Endothelial cell of umbilical vein (primary cell): Measurements from ENCODE around the gene CAMKMT. TPM values are rescaled to one million over a fixed set of nuclear protein-coding genes. Genes with fewer than 3 reads are reported as not detected.

ENCODE experiments used
- BruUV-seq: library from RNA; stranded (reverse); fragments of 400-500 nt; replicated peaks from 2 replicates; lab custom pipeline; 2021; lab: Mats Ljungman, UMichigan
- CTCF ChIA-PET: fragments of 300-600, 350-600 bp; sonication (Branson Sonifier 250); formaldehyde crosslinking; loops from one replicate; lab custom pipeline; 2021; ENCODE audit warnings: antibody characterized with exemption, inconsistent platforms; lab: Charles Lee
- POLR2A ChIA-PET: fragments of 300-600, 350-600 bp; sonication (Branson Sonifier 250); formaldehyde crosslinking; loops from one replicate; lab custom pipeline; 2021; ENCODE audit warnings: antibody characterized with exemption, inconsistent platforms; lab: Charles Lee
- DNase-seq: peaks from one replicate; pipeline ENCODE4 v3.0.0-alpha.2; 2011; ENCODE audit warnings: low read depth, low spot score
- FAIRE-seq: peaks from 2 replicates; lab custom pipeline; 2011; peaks lifted over from hg19 to GRCh38; lab: Jason Lieb, UNC
- H2AFZ ChIP-seq: 2 replicates; pipeline ENCODE4 v1.6.0; 2012; ENCODE audit warnings: low read depth, low read length, control low read depth, inconsistent platforms
- H3K27ac ChIP-seq: 2 replicates; pipeline ENCODE4 v1.5.1; 2011; ENCODE audit warnings: low read depth, mild to moderate bottlenecking, control low read depth, low read length, moderate library complexity; ENCODE audit not compliant: insufficient read depth
- H3K27me3 ChIP-seq, 2 experiments: 2 replicates each; pipeline versions ENCODE4 v1.6.0 to v1.6.1; 2011; ENCODE audit warnings: low read length in 2 of 2, mixed read lengths in 1 of 2; ENCODE audit not compliant: control insufficient read depth in 2 of 2, insufficient read depth in 2 of 2
- H3K36me3 ChIP-seq, 2 experiments: 2 replicates in 1 of 2; 3 replicates in 1 of 2; pipeline ENCODE4 v1.5.1; 2011; ENCODE audit warnings: low read length in 2 of 2, mild to moderate bottlenecking in 1 of 2, moderate library complexity in 1 of 2; ENCODE audit not compliant: control insufficient read depth in 2 of 2, insufficient read depth in 2 of 2; ENCODE audit errors: extremely low read depth in 1 of 2
- H3K4me1 ChIP-seq: 3 replicates; pipeline ENCODE4 v1.5.1; 2011; ENCODE audit warnings: mild to moderate bottlenecking, low read length; ENCODE audit not compliant: control insufficient read depth, insufficient read depth; ENCODE audit errors: extremely low read depth
- H3K4me2 ChIP-seq: 2 replicates; pipeline ENCODE4 v1.6.1; 2011; ENCODE audit warnings: low read length, control low read depth, mixed read lengths; ENCODE audit not compliant: insufficient read depth
- H3K4me3 ChIP-seq, 3 experiments: fragments of 200-600 bp in 1 of 3; sonication (generic), shearing (Covaris generic) in 1 of 3; replicated peaks in 1 of 3; 2 replicates each; pipeline ENCODE4 v1.5.1; 2011 to 2016; ENCODE audit warnings: control low read depth in 3 of 3, low read length in 3 of 3, mild to moderate bottlenecking in 2 of 3, inconsistent platforms in 1 of 3, low read depth in 1 of 3, moderate library complexity in 1 of 3; ENCODE audit not compliant: insufficient read depth in 1 of 3
- H3K79me2 ChIP-seq: 2 replicates; pipeline ENCODE4 v1.6.0; 2012; ENCODE audit warnings: low read length, inconsistent platforms; ENCODE audit not compliant: control insufficient read depth, insufficient read depth
- H3K9ac ChIP-seq: replicated peaks from 2 replicates; pipeline ENCODE3; 2011; ENCODE audit warnings: low read length, control low read depth; ENCODE audit not compliant: insufficient read depth; ENCODE audit errors: extremely low read depth
- H3K9me1 ChIP-seq: replicated peaks from 3 replicates; pipeline ENCODE4 v1.6.0; 2011; ENCODE audit warnings: mild to moderate bottlenecking, low read length; ENCODE audit not compliant: control insufficient read depth, insufficient read depth; ENCODE audit errors: extremely low read depth
- H3K9me3 ChIP-seq: replicated peaks from 2 replicates; pipeline ENCODE4 v1.5.1; 2012; ENCODE audit warnings: low read length, inconsistent platforms; ENCODE audit not compliant: control insufficient read depth, insufficient read depth
- H4K20me1 ChIP-seq: replicated peaks from 2 replicates; pipeline ENCODE3; 2011; ENCODE audit warnings: mild to moderate bottlenecking, low read length; ENCODE audit not compliant: control insufficient read depth, insufficient read depth; ENCODE audit errors: extremely low read depth
- CTCF ChIP-seq, 2 donors: IDR thresholded peaks; 1 replicate in 1 of 2; 2 replicates in 1 of 2; pipeline ENCODE4 v1.5.1; 2011; ENCODE audit warnings: low read length in 2 of 2, mild to moderate bottlenecking in 2 of 2, moderate library complexity in 2 of 2, control low read depth in 1 of 2, inconsistent platforms in 1 of 2, low read depth in 1 of 2; ENCODE audit not compliant: insufficient read depth in 1 of 2; ENCODE audit errors: extremely low read depth in 1 of 2
- EZH2 ChIP-seq: IDR thresholded peaks from 2 replicates; pipeline ENCODE4 v1.6.1; 2012; ENCODE audit warnings: borderline replicate concordance, low read depth, mild to moderate bottlenecking, moderate library complexity, low read length, inconsistent platforms; ENCODE audit not compliant: severe bottlenecking
- FOS ChIP-seq: IDR thresholded peaks from 2 replicates; pipeline ENCODE4 v1.6.1; 2011; ENCODE audit warnings: mild to moderate bottlenecking, low read length, moderate library complexity, borderline replicate concordance; ENCODE audit not compliant: insufficient read depth
- GATA2 ChIP-seq: IDR thresholded peaks from 2 replicates; pipeline ENCODE4 v1.7.0; 2011; ENCODE audit warnings: low read depth, mild to moderate bottlenecking, moderate library complexity, mixed read lengths, low read length; ENCODE audit not compliant: insufficient read length, insufficient read depth
- JUN ChIP-seq: IDR thresholded peaks from 2 replicates; pipeline ENCODE4 v1.6.1; 2011; ENCODE audit warnings: borderline replicate concordance, low read depth; ENCODE audit not compliant: insufficient read length, insufficient read depth
- MYC ChIP-seq: IDR thresholded peaks from one replicate; pipeline ENCODE4 v1.6.1; 2011; ENCODE audit warnings: mild to moderate bottlenecking, low read depth, low read length
- POLR2A ChIP-seq: IDR thresholded peaks from 2 replicates; pipeline ENCODE4 v1.6.1; 2012; ENCODE audit warnings: low read depth, mild to moderate bottlenecking, control low read depth, low read length
- POLR2AphosphoS5 ChIP-seq: IDR thresholded peaks from 2 replicates; pipeline ENCODE4 v1.6.1; 2012; ENCODE audit warnings: low read depth, mild to moderate bottlenecking, control low read depth, low read length, moderate library complexity; ENCODE audit not compliant: insufficient read depth
- dilution Hi-C: fragments of 300-500 bp; cut with MboI; formaldehyde crosslinking; loops from one replicate; pipeline ENCODE4 v1.15.0; 2019; ENCODE audit warnings: low sequenced_read_pairs; ENCODE audit not compliant: extremely low pct_ligation_motif_present
- intact Hi-C: fragments of 100-400 bp; cut with micrococcal nuclease; formaldehyde crosslinking; loops from one replicate; pipeline ENCODE4 v1.10.0; 2022
- polyA plus RNA-seq, 4 experiments: library from polyadenylated mRNA; depleted of rRNA in 3 of 4; stranded (reverse) in 3 of 4; unstranded in 1 of 4; fragments of >200 nt; gene quantifications; 2 replicates each; pipeline versions ENCODE4 v1.2.1 to v1.2.3, GENCODE V29; 2011 to 2012; ENCODE audit warnings: missing spikeins in 1 of 4
- total RNA-seq: library from RNA; stranded (reverse); gene quantifications from 2 replicates; pipeline ENCODE4 v1.2.3, GENCODE V29; 2021
- TF ChIP-seq, protein P1 (sequence below): IDR thresholded peaks from 2 replicates; pipeline ENCODE4 v1.6.1; 2011; ENCODE audit not compliant: insufficient read depth, insufficient read length

Gene CAMKMT
- total and polyA plus RNA-seq, 2 donors (not counting 3 experiments of a cell fraction or from before 2014, with no cell fraction given) = 4.1 to 10.7 TPM

DNA sequence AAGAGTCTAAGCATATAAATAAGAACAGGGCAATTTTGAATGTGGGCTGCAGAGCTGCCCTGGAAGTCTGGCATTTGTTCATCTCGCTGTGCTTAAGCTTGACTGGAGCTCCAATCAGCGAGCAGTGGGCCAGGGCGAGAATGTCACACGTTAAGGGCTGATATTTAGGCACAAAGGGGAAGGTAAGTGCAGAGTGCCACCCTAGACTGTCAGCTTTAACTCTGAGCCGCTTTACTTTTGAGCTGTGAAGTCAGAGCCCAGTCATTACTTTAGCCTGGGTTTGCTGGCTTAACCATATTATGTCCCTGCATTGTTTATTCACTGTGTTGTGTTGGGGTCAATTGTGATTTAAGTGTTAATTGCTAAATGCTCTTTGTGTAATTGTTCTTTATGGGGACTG, 343.6 kb downstream of the CAMKMT start:
- Histone ChIP-seq H3K9ac (no peak overlapping the region), H3K9me3 (no peaks in the 10 kb centered on the region), H2AFZ (no peak overlapping the region), H3K27me3 (no peaks in the 10 kb centered on the region), H4K20me1 (no peaks in the 10 kb centered on the region), H3K27ac (no peak overlapping the region), H3K4me3 (no peak overlapping the region), H3K4me2 (no peak overlapping the region), H3K79me2 (no peaks in the 10 kb centered on the region), H3K9me1 (no peaks in the 10 kb centered on the region), H3K4me1 (peaks cover 5% of the 10 kb centered on the region), H3K36me3 (no peaks in the 10 kb centered on the region)
- dilution Hi-C loops = no loop called here
- TF ChIP-seq FOS (no peak), GATA2 (no peak)
- no TSS peak for BruUV-seq
- DNase-seq (no peak), FAIRE-seq (no peak)
- CTCF ChIA-PET = interaction anchor here (1.3 to 2.1 kb wide), 4 partner anchors 13 to 226 kb away, joined by 3 to 12 read pairs (median 5); no protein-coding TSS in a partner anchor
- intact Hi-C loops = no loop called here
- POLR2A ChIA-PET = no interaction called here

GRCh38 chr2:44705876-44706480, 344.2 kb downstream of the CAMKMT start:
- dilution Hi-C loops = no loop called here
- ChIA-PET POLR2A (no interaction called here), CTCF (interaction anchor here (1.3 to 2.1 kb wide), 4 partner anchors 12 to 227 kb away, joined by 3 to 12 read pairs (median 5); no protein-coding TSS in a partner anchor)
- H3K9me3 ChIP-seq = no peaks in the 10 kb centered on the region
- H3K27ac ChIP-seq = no peak overlapping the region
- intact Hi-C loops = no loop called here
- H3K4me1 ChIP-seq = peaks cover 5% of the 10 kb centered on the region
- FAIRE-seq (no peak), DNase-seq (no peak)
- TF ChIP-seq GATA2 (no peak), POLR2A (no peak), FOS (no peak), MYC (no peak), EZH2 (no peak), JUN (no peak), CTCF (IDR thresholded peaks at IDR 0.05; ENCODE audit: extremely low read depth in 1 of 2, insufficient read depth in 1 of 2, low read depth in 1 of 2, low read length in 2 of 2) (no peak), POLR2AphosphoS5 (no peak)
- TF ChIP-seq, protein P1, sequence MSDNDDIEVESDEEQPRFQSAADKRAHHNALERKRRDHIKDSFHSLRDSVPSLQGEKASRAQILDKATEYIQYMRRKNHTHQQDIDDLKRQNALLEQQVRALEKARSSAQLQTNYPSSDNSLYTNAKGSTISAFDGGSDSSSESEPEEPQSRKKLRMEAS = no peak
- H3K27me3 ChIP-seq = no peaks in the 10 kb centered on the region
- H3K79me2 ChIP-seq = no peaks in the 10 kb centered on the region
- no peaks in the 10 kb centered on the region for H3K9me1 ChIP-seq
- H3K9ac ChIP-seq = no peak overlapping the region
- no TSS peak for BruUV-seq
- no peaks in the 10 kb centered on the region for H4K20me1 ChIP-seq
- H3K4me3 ChIP-seq = no peak overlapping the region
- no peak overlapping the region for H2AFZ ChIP-seq
- no peak overlapping the region for H3K4me2 ChIP-seq
- no peaks in the 10 kb centered on the region for H3K36me3 ChIP-seq
